Heart right ventricle (tissue), 16 donors: ENCODE measurements around the gene RALY. TPM values are rescaled to one million over a fixed set of nuclear protein-coding genes. Genes with fewer than 3 reads are reported as not detected.

ENCODE experiments used
- ATAC-seq, 8 donors: fragments of 200-7000 bp; cut with Tn5 transposase; one replicate each; pipeline ENCODE4 v1.9.1; 2020; ENCODE audit warnings: mild to moderate bottlenecking in 8 of 8, moderate library complexity in 8 of 8, moderate number of reproducible peaks in 1 of 8
- DNase-seq, 2 donors: peaks; one replicate each; pipeline ENCODE4 v3.0.0-alpha.2; 2020
- H3K27ac ChIP-seq, 10 donors: fragments of 200-600 bp; sonication (generic) in 2 of 10; one replicate each; pipeline versions ENCODE4 v1.5.0 to v1.8.0; 2020 to 2022; ENCODE audit warnings: mild to moderate bottlenecking in 3 of 10
- H3K27me3 ChIP-seq, 7 donors: fragments of 200-600 bp; one replicate each; pipeline ENCODE4 v1.8.0; 2021 to 2022; ENCODE audit warnings: mild to moderate bottlenecking in 2 of 7
- H3K36me3 ChIP-seq, 9 donors: fragments of 200-600 bp; sonication (generic) in 1 of 9; one replicate each; pipeline versions ENCODE4 v1.5.0 to v1.8.0; 2020 to 2022; ENCODE audit warnings: mild to moderate bottlenecking in 2 of 9
- H3K4me1 ChIP-seq, 9 donors: fragments of 200-600 bp; sonication (generic) in 1 of 9; one replicate each; pipeline versions ENCODE4 v1.5.0 to v1.8.0; 2020 to 2022; ENCODE audit warnings: mild to moderate bottlenecking in 4 of 9
- H3K4me3 ChIP-seq, 10 donors: fragments of 200-600 bp; sonication (generic) in 2 of 10; one replicate each; pipeline versions ENCODE4 v1.5.0 to v1.8.0; 2020 to 2022; ENCODE audit warnings: mild to moderate bottlenecking in 7 of 10, moderate library complexity in 2 of 10
- H3K9me3 ChIP-seq, 11 donors: fragments of 200-600 bp in 10 of 11; sonication (generic) in 2 of 11; one replicate each; pipeline versions ENCODE4 v1.5.0 to v1.8.0; 2013 to 2022; ENCODE audit warnings: mild to moderate bottlenecking in 2 of 11, control low read depth in 1 of 11, moderate library complexity in 1 of 11
- CTCF ChIP-seq, 9 donors: fragments of 200-600 bp; sonication (generic) in 2 of 9; IDR thresholded peaks; one replicate each; pipeline versions ENCODE4 v1.5.0 to v1.8.0; 2021 to 2022; ENCODE audit warnings: antibody characterized with exemption in 9 of 9, mild to moderate bottlenecking in 5 of 9, moderate library complexity in 1 of 9
- WGBS, 2 donors: extraction: QIAGEN DNeasy Blood & Tissue Kit; methylation state at CpG; one replicate each; pipeline ENCODE4 v1.1.7; 2013; ENCODE audit warnings: inconsistent platforms in 1 of 2; 5-methylcytosine and 5-hydroxymethylcytosine counted together
- intact Hi-C, 10 donors: fragments of 100-400 bp; cut with DNase I; formaldehyde crosslinking; loops; one replicate each; pipeline versions ENCODE4 v1.11.1 to v1.14.2; 2022
- polyA plus RNA-seq, 2 donors: library from polyadenylated mRNA; stranded (reverse); fragments of 200-250 nt; gene quantifications; one replicate each; pipeline ENCODE4 v1.2.3, GENCODE V29; 2013
- total RNA-seq, 10 donors: library from RNA; stranded (reverse); fragmentation: NEBNext Ultra II Directional in 3 of 10; extraction: Animal tissue kit (Norgen Biotek cat#: 25700) in 3 of 10; gene quantifications; one replicate each; pipeline versions ENCODE4 v1.2.1 to v1.2.4, GENCODE V29; 2021 to 2023
- donor health status: Arrhythmogenic right ventricular cardiomyopathy.
- donor health status: ischemic (EF 13 %, LVEDD 7.1; RV severe dilation, severe dysfunction).
- donor health status: healthy with polysubstance abuse.
- donor health status: DM: no; HTN: yes; CAD: no.
- donor health status: DM: no; HTN: no; CAD: no.
- donor health status: ischemic (EF 25% LVEDD 6.9; RV normal size, moderate dysfunction).
- donor health status: ischemic (EF 25% LVEDD 5.7; RV mildly dilated, moderate dysfunction).
- donor health status: healthy.
- donor health status: DM: yes; HTN: yes; CAD: no.
- donor health status: Ischemic cardiomyopathy.
- donor health status: ischemic (EF 35%, LVEDD 5.7; RV mildly dilated, moderate dysfunction).
- donor health status: nonischemic (EF 11% LVEDD 7.7; RV severe dilation, severe dysfunction).
- donor health status: DM: yes; HTN: yes; CAD: no.
- donor health status: PGD.
- donor health status: ischemic (EF 29% LVEDD 5.4; RV normal size, mild dysfunction).
- donor health status: nonischemic (EF 23%, LVEDD 6.1; RV moderate dilation, normal function).

RALY gene
- total and polyA plus RNA-seq, 12 donors, result 84.3 to 234 (median 104) TPM

DNA sequence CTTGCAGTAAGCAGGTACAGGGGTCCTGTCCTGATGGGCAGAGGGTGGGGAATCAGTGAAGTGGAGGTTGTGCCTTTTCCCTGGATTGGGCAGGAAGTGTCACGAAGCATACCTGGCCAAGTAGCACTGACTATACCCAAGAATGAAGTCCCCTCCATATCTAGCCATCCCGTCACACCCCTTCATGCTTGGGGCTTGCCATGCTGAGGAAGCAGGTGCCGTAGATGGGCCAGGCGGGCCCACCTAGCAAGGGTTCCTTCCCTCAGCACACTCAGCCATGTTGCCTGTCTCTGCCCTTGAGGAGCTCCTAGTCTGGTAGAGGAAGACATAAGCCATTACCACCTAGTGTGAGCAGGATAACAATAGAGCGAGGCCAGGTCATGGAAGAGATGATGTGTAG lies 84.8 kb downstream of the RALY start:
- intact Hi-C loops, result loop anchor here in 4 of 10 donors (5.0 to 10.0 kb wide), 4 partner anchors 44 to 284 kb away; no protein-coding TSS in a partner anchor
- H3K27ac ChIP-seq, result no peak overlapping the region
- DNase-seq, result no peak
- H3K9me3 ChIP-seq, result no peaks in the 10 kb centered on the region
- TF ChIP-seq CTCF (IDR thresholded peaks at IDR 0.05), result no peak
- WGBS, 2 donors, result 95 to 98% methylated on average over 5 of the region's 5 CpGs
- H3K27me3 ChIP-seq, result no peaks in the 10 kb centered on the region
- H3K4me1 ChIP-seq, result peaks cover 2 to 35% (median 19%) of the 10 kb centered on the region in 9 donors
- no peak for ATAC-seq
- H3K36me3 ChIP-seq, result peaks cover 0 to 98% (median 39%) of the 10 kb centered on the region in 9 donors
- no peak overlapping the region for H3K4me3 ChIP-seq

- Histone ChIP-seq H3K27me3 (no peaks in the 10 kb centered on the region), H3K36me3 (peaks cover 0 to 97% (median 39%) of the 10 kb centered on the region in 9 donors), H3K4me1 (peaks cover 8 to 48% (median 27%) of the 10 kb centered on the region in 9 donors), H3K9me3 (no peaks in the 10 kb centered on the region), H3K4me3 (no peak overlapping the region), H3K27ac (no peak overlapping the region)
- intact Hi-C loops, result loop anchor here in 4 of 10 donors (5.0 to 10.0 kb wide), 4 partner anchors 42 to 285 kb away; no protein-coding TSS in a partner anchor
- WGBS, 2 donors, result 98 to 100% methylated on average over 6 of the region's 6 CpGs
- DNase-seq (no peak), ATAC-seq (no peak)
- no peak for TF ChIP-seq CTCF (IDR thresholded peaks at IDR 0.05)
Measured at GRCh38 chr20:34079818-34080217, 86.1 kb downstream of the RALY start.

GRCh38 chr20:34082232-34082887 lies 88.6 kb downstream of the RALY start:
- ATAC-seq (no peak), DNase-seq (no peak)
- Histone ChIP-seq H3K27ac (peak overlapping the region in 6 of 10 donors; percentile 35 to 77 (median 58)), H3K4me3 (no peak overlapping the region), H3K27me3 (no peaks in the 10 kb centered on the region), H3K4me1 (peaks cover 8 to 50% (median 26%) of the 10 kb centered on the region in 9 donors), H3K9me3 (no peaks in the 10 kb centered on the region), H3K36me3 (peaks cover 0 to 96% (median 35%) of the 10 kb centered on the region in 9 donors)
- no peak for TF ChIP-seq CTCF (IDR thresholded peaks at IDR 0.05)
- intact Hi-C loops, result no loop called here
- 86 to 91% methylated on average over 8 of the region's 8 CpGs for WGBS, 2 donors

GRCh38 chr20:34083137-34083536 lies 89.4 kb downstream of the RALY start:
- Histone ChIP-seq H3K36me3 (peaks cover 0 to 96% (median 32%) of the 10 kb centered on the region in 9 donors), H3K27me3 (no peaks in the 10 kb centered on the region), H3K4me3 (no peak overlapping the region), H3K27ac (peak overlapping the region in 7 of 10 donors; percentile 13 to 77 (median 57)), H3K4me1 (peaks cover 8 to 47% (median 26%) of the 10 kb centered on the region in 9 donors), H3K9me3 (no peaks in the 10 kb centered on the region)
- WGBS, 2 donors, result 20 to 21% methylated on average over 7 of the region's 7 CpGs
- DNase-seq (peak; percentile 78 to 84), ATAC-seq (peak; percentile 84 to 96 (median 90))
- peak in 3 of 9 donors; percentile 23 to 31 (median 24) for TF ChIP-seq CTCF (IDR thresholded peaks at IDR 0.05)
- intact Hi-C loops, result no loop called here
